AG10803 (cell line): ENCODE results near the gene NRAP.

Experiments used
- DNase-seq: peaks from one replicate; pipeline ENCODE4 v3.0.0; 2010; ENCODE audit warnings: low read depth
- H3K4me3 ChIP-seq: 2 replicates; pipeline ENCODE4 v1.5.1; 2011; ENCODE audit warnings: mild to moderate bottlenecking, low read length, control low read depth
- TF ChIP-seq, protein P1 (sequence below): conservative IDR thresholded peaks from 2 replicates; pipeline ENCODE4 v1.5.1; 2011; ENCODE audit warnings: mild to moderate bottlenecking, low read length, control low read depth, inconsistent platforms

The NRAP gene

DNA sequence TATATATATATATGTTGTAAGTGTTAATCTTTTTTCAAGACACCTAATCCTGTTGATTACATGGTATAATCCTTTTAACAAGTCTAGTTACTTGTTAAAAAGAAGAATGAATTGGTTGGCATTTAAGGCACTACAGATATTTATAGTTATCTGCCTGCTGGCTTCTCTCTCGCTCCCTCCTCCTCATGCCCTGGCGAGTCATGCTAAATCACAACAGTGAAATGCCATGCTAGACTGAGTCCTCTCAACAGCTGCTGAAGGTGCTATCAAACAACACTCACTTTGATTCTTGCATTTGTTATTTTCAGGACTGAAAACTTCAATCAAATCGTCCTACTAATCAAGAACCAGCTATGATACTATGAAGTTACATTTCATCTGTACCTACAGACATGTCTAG lies 15.4 kb downstream of the NRAP start:
- TF ChIP-seq, protein P1, sequence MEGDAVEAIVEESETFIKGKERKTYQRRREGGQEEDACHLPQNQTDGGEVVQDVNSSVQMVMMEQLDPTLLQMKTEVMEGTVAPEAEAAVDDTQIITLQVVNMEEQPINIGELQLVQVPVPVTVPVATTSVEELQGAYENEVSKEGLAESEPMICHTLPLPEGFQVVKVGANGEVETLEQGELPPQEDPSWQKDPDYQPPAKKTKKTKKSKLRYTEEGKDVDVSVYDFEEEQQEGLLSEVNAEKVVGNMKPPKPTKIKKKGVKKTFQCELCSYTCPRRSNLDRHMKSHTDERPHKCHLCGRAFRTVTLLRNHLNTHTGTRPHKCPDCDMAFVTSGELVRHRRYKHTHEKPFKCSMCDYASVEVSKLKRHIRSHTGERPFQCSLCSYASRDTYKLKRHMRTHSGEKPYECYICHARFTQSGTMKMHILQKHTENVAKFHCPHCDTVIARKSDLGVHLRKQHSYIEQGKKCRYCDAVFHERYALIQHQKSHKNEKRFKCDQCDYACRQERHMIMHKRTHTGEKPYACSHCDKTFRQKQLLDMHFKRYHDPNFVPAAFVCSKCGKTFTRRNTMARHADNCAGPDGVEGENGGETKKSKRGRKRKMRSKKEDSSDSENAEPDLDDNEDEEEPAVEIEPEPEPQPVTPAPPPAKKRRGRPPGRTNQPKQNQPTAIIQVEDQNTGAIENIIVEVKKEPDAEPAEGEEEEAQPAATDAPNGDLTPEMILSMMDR: no peak
- no peak overlapping the region for H3K4me3 ChIP-seq
- DNase-seq: peak; percentile 8

DNA sequence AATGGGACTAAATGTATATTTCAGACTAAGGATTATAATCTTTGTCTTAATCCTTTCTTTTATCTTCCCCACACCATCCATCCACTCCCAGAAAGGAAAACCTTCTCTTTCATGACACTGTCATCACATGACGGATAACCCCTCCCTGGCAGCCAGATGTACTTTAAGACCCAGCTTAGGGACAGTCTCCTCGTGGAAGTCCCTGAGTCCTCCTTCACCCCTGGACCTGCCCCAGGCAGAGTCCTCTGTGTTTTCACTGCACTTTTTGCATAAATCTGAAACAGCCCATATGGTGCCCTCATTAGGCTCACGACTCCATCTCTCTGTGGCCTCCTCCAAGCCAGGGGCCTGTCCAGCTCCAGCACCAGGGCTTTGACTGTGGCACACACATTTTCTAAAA lies 16.0 kb downstream of the NRAP start:
- TF ChIP-seq, protein P1: no peak
- no peak for DNase-seq
- H3K4me3 ChIP-seq: no peak overlapping the region

DNA sequence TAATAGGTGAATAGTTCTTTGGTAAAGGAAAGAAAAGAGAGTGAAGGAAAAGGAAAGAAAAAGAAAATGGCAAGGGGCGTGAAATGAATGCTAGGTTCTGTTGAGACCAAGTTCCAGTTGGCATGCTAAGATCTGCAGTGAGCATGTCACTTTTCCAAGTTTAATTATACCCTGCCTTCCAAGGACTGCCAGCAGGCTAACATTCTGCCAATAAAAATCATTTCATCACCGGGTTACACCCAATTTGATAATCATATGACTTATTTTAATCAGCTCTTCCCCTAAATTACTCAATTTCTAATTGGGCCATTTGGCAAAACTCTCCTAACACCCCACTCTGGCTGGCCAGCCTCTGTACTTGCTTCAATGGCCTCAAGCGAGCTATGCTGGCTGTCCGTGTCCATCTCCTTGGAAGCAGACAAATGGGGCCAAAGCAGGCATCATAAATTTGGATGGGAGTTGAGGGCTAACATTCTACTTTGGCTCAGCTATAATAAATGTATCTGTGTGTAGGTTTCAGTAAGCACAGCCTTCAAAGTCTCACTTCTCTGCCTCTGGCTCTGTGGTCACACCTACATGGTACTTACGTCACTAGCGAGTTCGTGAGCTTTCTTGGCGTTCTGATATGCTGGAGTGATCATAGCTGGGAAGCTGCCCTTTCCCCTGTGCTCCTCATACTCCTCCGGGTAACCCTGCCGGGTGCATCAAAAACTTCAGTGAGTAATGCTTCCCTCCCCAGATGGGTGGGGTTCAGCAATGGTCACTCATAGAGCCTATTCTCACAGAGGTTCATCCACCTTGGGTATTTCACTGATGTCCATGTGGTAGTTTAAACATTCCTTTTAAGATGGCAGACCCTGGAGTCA lies 17.3 kb downstream of the NRAP start:
- DNase-seq: no peak
- TF ChIP-seq, protein P1: no peak

DNA sequence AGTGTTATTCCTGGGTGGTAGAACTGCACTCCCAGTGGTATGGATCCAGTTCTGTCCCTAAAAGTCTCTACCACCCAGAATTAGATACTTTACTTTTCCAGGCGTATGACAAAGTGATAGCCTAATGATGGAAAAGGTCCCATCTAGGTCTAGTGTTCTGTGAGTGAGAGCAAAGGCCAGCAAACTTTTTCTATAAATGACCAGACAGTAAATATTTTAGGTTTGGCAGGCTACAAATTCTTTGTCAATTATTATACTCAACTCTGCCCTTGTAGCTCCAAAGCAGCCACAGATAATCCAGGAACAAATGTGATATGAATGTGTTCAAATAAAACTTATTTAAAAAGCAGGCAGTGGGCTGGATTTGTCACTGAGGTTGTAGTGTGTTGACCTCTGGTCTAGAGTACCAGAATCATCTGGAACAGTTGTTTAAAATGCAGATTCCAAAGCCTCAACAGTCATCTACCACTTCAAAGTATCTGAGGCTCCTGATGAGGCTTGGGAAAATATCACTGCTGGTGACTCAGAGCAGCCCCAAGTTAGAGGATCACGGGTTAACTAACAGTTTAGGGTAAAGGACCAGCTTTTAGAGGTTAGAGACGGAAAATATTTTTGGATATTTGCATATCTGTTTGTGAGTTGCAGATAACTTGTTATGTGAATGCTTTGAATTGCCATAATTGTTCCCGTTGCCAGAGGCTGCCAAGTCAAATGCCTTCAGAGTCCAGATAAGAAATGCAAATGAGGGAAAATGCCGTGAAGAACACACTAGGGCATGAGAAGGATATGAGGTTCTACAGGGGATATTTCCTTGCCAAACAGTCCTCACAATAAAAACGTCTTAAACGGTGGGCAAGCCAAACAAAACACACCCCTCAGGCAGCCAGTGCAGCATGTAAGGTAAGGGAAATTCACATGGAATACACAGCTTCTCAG lies 19.4 kb downstream of the NRAP start:
- peak; percentile 48 for DNase-seq
- H3K4me3 ChIP-seq: no peak overlapping the region
- TF ChIP-seq, protein P1: no peak

More for the DNA sequence above, 17.3 kb downstream of the NRAP start:
- no peak overlapping the region for H3K4me3 ChIP-seq

DNA sequence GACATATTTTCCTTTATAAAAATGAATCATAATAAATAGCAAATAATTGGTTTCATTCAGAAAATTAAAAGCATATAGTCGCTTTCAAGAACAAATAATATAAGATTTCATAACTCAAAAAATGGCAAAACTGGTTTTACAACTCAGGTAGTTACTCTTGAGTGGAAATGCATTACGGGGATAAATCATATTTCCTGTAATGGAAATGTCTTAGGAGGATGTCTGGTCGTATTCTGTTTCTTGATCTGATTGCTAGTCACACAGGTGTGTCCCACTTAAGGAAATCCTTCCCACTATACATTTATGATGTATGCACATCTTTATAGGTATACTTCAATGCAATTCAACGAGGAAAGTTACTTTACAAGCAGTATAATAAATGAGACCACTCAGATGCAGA lies 20.7 kb downstream of the NRAP start:
- no peak for DNase-seq
- TF ChIP-seq, protein P1: no peak
- no peak overlapping the region for H3K4me3 ChIP-seq

DNA sequence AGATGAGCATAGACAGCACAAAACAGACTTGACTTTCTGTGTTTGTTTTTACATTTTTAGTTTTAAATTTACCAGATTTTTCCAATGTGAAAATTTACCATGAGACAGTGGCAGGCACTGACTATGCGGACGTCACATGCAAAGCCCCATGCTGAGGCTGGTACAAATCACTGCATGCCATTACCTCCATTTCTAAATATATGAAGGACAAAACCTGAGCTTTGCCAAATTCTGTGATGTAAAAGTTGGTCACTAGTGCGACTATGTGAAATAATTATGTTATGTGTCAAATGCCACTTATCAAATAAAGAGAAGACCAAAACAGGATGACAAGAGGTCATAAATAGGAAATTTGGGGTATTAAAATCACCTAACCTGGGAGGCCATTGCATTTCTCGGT lies 22.1 kb downstream of the NRAP start:
- TF ChIP-seq, protein P1: no peak
- H3K4me3 ChIP-seq: no peak overlapping the region
- DNase-seq: no peak
